ENCODE measurements around the gene CLDN17.

The CLDN17 gene

DNA sequence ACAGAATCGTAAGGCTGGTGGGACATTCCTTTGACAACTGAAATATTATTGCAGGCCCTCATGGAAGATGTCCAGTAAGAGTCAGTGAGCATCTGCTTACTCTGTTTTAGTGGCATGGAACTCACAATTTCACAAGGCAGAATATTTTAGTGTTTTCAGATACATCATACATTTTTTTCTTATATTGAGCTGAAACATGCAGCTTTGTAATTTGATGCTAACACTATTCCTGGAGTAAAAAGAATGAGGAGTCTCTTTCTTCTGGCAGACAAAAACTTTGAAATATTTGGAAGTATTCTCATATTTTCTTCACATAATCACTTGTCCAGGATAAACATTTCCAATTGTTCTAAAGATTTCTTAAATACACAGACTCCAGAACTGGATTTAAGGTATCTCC lies 17.7 kb downstream of the CLDN17 start:
- TF ChIP-seq CREB1 (IDR thresholded peaks at IDR 0.05; ENCODE audit: low read depth) (no peak), NFIC (IDR thresholded peaks at IDR 0.05) (no peak), FOXM1 (IDR thresholded peaks at IDR 0.05; ENCODE audit: borderline replicate concordance, low read depth) (no peak), EP300 (IDR thresholded peaks at IDR 0.05; ENCODE audit: borderline replicate concordance) (no peak), EGR1 (IDR thresholded peaks at IDR 0.05) (no peak), CEBPB (IDR thresholded peaks at IDR 0.05) (no peak), TCF12 (IDR thresholded peaks at IDR 0.05; ENCODE audit: low read depth) (no peak), TAF1 (IDR thresholded peaks at IDR 0.05; ENCODE audit: low read depth) (no peak), YY1 (IDR thresholded peaks at IDR 0.05; ENCODE audit: low read depth) (no peak), RAD21 (IDR thresholded peaks at IDR 0.05; ENCODE audit: low read depth) (no peak), TEAD4 (IDR thresholded peaks at IDR 0.05) (no peak), ZBTB7A (IDR thresholded peaks at IDR 0.05; ENCODE audit: low read depth) (no peak)
- TF ChIP-seq, protein P1, sequence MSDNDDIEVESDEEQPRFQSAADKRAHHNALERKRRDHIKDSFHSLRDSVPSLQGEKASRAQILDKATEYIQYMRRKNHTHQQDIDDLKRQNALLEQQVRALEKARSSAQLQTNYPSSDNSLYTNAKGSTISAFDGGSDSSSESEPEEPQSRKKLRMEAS (IDR thresholded peaks at IDR 0.05) = no peak
- TF ChIP-seq, protein P2, sequence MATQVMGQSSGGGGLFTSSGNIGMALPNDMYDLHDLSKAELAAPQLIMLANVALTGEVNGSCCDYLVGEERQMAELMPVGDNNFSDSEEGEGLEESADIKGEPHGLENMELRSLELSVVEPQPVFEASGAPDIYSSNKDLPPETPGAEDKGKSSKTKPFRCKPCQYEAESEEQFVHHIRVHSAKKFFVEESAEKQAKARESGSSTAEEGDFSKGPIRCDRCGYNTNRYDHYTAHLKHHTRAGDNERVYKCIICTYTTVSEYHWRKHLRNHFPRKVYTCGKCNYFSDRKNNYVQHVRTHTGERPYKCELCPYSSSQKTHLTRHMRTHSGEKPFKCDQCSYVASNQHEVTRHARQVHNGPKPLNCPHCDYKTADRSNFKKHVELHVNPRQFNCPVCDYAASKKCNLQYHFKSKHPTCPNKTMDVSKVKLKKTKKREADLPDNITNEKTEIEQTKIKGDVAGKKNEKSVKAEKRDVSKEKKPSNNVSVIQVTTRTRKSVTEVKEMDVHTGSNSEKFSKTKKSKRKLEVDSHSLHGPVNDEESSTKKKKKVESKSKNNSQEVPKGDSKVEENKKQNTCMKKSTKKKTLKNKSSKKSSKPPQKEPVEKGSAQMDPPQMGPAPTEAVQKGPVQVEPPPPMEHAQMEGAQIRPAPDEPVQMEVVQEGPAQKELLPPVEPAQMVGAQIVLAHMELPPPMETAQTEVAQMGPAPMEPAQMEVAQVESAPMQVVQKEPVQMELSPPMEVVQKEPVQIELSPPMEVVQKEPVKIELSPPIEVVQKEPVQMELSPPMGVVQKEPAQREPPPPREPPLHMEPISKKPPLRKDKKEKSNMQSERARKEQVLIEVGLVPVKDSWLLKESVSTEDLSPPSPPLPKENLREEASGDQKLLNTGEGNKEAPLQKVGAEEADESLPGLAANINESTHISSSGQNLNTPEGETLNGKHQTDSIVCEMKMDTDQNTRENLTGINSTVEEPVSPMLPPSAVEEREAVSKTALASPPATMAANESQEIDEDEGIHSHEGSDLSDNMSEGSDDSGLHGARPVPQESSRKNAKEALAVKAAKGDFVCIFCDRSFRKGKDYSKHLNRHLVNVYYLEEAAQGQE (IDR thresholded peaks at IDR 0.05; ENCODE audit: low read depth) = no peak
- TF ChIP-seq, protein P3, sequence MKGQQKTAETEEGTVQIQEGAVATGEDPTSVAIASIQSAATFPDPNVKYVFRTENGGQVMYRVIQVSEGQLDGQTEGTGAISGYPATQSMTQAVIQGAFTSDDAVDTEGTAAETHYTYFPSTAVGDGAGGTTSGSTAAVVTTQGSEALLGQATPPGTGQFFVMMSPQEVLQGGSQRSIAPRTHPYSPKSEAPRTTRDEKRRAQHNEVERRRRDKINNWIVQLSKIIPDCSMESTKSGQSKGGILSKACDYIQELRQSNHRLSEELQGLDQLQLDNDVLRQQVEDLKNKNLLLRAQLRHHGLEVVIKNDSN (IDR thresholded peaks at IDR 0.05) = no peak

DNA sequence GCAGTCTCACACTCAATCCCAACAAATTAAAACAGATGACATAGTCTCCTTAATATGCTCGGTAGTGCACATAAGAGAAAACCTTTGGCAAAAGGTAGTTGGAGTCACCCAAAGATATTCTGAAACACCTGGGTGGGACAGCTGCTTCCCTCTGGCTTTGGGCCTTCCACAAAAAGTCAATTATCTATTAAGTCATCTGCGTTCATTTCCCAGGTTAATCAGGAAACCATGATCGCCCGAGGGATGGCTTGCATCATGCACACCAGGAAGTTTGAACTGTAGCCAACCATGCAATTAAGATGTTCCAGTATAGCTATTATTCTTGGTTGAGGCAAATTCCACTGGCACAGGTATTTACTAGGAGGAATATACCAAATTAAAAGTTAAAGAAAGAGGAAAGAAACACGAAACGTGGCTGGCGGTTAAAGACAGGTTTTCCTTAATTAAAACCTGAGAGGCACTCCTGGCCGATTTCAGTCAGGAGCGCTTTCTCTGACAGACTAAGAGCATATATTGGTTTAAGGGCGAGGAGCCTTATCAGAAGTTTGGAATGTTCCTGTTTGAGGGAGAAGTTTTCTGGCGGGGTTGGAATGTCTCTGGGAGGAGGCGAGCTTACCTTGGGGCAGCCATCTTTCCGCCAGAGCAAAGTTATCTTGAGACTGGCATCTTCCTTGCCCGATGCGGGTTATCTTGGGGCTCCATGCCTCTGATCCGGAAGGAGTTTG lies 19.9 kb downstream of the CLDN17 start:
- TF ChIP-seq, protein P1 (IDR thresholded peaks at IDR 0.05) = no peak
- no peak for TF ChIP-seq CREB1 (IDR thresholded peaks at IDR 0.05; ENCODE audit: low read depth)
- no peak for TF ChIP-seq NFIC (IDR thresholded peaks at IDR 0.05)
- no peak for TF ChIP-seq YY1 (IDR thresholded peaks at IDR 0.05; ENCODE audit: low read depth)
- TF ChIP-seq TAF1 (IDR thresholded peaks at IDR 0.05; ENCODE audit: low read depth) = no peak
- no peak for TF ChIP-seq ZBTB7A (IDR thresholded peaks at IDR 0.05; ENCODE audit: low read depth)
- TF ChIP-seq RAD21 (IDR thresholded peaks at IDR 0.05; ENCODE audit: low read depth) = no peak
- no peak for TF ChIP-seq TCF12 (IDR thresholded peaks at IDR 0.05; ENCODE audit: low read depth)

DNA sequence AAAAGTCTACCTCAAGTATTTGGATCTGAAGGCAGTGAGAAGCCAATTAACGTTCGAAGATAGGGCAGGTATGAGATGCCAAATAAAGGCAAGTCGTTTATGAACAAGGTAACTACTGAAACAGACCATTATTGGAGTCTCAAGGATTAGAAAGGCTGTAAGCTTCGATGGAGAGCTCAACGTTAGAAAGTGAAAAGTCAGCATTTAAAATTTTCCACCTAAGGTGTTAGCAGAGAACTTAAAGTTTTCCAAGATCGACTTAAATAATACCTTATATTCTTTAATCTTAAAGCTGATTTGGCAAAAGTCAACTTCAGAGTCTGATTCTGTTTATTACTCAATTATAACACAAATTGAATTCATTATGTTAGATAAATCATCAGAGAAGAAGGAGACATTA lies 28.1 kb downstream of the CLDN17 start:
- TF ChIP-seq ZBTB7A (IDR thresholded peaks at IDR 0.05; ENCODE audit: low read depth) = no peak
- no peak for TF ChIP-seq CEBPB (IDR thresholded peaks at IDR 0.05)
- TF ChIP-seq NFIC (IDR thresholded peaks at IDR 0.05) = no peak

DNA sequence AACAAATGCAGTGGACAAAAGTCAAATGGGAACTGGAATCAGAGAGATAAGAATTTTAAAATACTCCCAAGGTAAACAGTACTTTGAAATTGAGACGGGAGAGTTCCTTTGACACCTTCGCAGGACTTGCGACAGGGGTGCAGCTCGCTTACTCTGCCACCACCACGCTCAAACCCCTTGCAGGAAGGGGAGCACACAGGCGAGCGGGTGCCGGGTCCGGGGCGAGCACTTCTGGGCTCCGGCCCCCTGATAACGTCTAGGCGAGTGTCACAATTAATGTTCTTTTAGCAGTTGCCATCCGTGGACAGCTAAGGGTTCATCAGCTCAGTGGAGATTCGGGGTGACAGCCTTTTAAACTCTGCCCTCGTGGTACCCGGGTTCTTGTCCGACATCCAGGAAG lies 37.4 kb downstream of the CLDN17 start:
- TF ChIP-seq TEAD4 (IDR thresholded peaks at IDR 0.05) (no peak), TCF12 (IDR thresholded peaks at IDR 0.05; ENCODE audit: low read depth) (no peak), EP300 (IDR thresholded peaks at IDR 0.05; ENCODE audit: borderline replicate concordance) (no peak), RAD21 (IDR thresholded peaks at IDR 0.05; ENCODE audit: low read depth) (no peak), YY1 (IDR thresholded peaks at IDR 0.05; ENCODE audit: low read depth) (no peak), EGR1 (IDR thresholded peaks at IDR 0.05) (no peak), TAF1 (IDR thresholded peaks at IDR 0.05; ENCODE audit: low read depth) (no peak), FOXM1 (IDR thresholded peaks at IDR 0.05; ENCODE audit: borderline replicate concordance, low read depth) (no peak), NFIC (IDR thresholded peaks at IDR 0.05) (no peak), CEBPB (IDR thresholded peaks at IDR 0.05) (no peak), CREB1 (IDR thresholded peaks at IDR 0.05; ENCODE audit: low read depth) (no peak), ZBTB7A (IDR thresholded peaks at IDR 0.05; ENCODE audit: low read depth) (no peak)
- TF ChIP-seq, protein P3 (IDR thresholded peaks at IDR 0.05) = no peak
- TF ChIP-seq, protein P2 (IDR thresholded peaks at IDR 0.05; ENCODE audit: low read depth) = no peak
- TF ChIP-seq, protein P1 (IDR thresholded peaks at IDR 0.05) = no peak

DNA sequence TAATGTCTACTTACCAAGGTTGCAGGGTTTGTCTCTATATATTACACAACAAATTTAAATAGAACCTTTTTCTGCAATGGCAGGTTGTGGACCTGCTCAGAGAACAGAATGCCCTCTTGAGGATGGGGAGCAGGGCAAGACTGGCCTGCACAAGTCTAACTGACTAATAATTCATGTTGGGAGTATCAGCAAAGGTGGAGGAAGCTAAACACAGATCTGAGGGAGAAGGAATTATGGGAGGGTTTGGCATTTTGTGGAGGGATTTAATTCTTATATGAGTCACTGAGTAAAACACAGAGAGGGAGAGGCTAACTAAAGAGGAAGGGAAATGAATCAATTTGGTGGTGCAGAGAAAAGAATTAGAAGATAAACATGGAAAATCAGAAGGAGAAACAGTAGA lies 40.0 kb downstream of the CLDN17 start:
- TF ChIP-seq, protein P2 (IDR thresholded peaks at IDR 0.05; ENCODE audit: low read depth) = no peak
- TF ChIP-seq TAF1 (IDR thresholded peaks at IDR 0.05; ENCODE audit: low read depth) = no peak
- no peak for TF ChIP-seq CEBPB (IDR thresholded peaks at IDR 0.05)
- TF ChIP-seq TEAD4 (IDR thresholded peaks at IDR 0.05) = no peak
- TF ChIP-seq CREB1 (IDR thresholded peaks at IDR 0.05; ENCODE audit: low read depth) = no peak

Data from Ishikawa (cell line).